Measurements from ENCODE around the gene B3GLCT. TPM values are rescaled to one million over a fixed set of nuclear protein-coding genes. Genes with fewer than 3 reads are reported as not detected.

B3GLCT gene
- total and polyA plus RNA-seq, 2 donors (not counting 3 experiments of a cell fraction or from before 2014, with no cell fraction given): 5.2 to 14.6 TPM

DNA sequence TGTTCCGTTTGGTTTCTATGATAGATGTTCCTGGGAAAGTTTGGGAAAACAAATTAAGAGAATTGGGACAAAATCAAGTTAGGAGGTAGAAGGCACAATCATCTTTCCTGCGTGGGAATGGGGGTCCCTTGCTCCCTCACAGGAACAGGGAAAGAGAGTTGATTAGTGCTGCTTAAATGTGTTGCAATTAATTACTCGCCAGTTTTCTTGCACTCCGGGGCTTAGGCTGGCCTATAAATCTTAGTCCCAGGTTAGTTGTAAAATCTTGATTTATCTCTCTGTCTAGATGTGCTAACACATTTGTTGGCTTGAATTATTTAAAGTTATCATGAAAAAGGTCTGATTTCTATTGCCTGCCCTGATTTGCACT lies 10.1 kb downstream of the B3GLCT start:
- TF ChIP-seq, protein P1, sequence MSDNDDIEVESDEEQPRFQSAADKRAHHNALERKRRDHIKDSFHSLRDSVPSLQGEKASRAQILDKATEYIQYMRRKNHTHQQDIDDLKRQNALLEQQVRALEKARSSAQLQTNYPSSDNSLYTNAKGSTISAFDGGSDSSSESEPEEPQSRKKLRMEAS (IDR thresholded peaks at IDR 0.05; ENCODE audit: insufficient read depth, insufficient read length): no peak
- no peak for TF ChIP-seq POLR2A (IDR thresholded peaks at IDR 0.05; ENCODE audit: low read depth, low read length)
- H3K9me1 ChIP-seq (replicated peaks; ENCODE audit: control insufficient read depth, extremely low read depth, insufficient read depth, low read length): no peaks in the 10 kb centered on the region
- no peak overlapping the region for H3K4me3 ChIP-seq (replicated peaks in 1 of 3; ENCODE audit: insufficient read depth in 1 of 3, low read depth in 1 of 3, low read length in 3 of 3)
- no peaks in the 10 kb centered on the region for H3K36me3 ChIP-seq (ENCODE audit: control insufficient read depth in 2 of 2, extremely low read depth in 1 of 2, insufficient read depth in 2 of 2, low read length in 2 of 2)
- no TSS peak for BruUV-seq (replicated peaks)
- no peaks in the 10 kb centered on the region for H3K27me3 ChIP-seq (ENCODE audit: control insufficient read depth in 2 of 2, insufficient read depth in 2 of 2, low read length in 2 of 2)
- H3K9ac ChIP-seq (replicated peaks; ENCODE audit: extremely low read depth, insufficient read depth, low read length): no peak overlapping the region
- FAIRE-seq: no peak
- no peak overlapping the region for H2AFZ ChIP-seq (ENCODE audit: low read depth, low read length)
- no peaks in the 10 kb centered on the region for H3K4me1 ChIP-seq (ENCODE audit: control insufficient read depth, extremely low read depth, insufficient read depth, low read length)
- H3K4me2 ChIP-seq (ENCODE audit: insufficient read depth, low read length): no peak overlapping the region
- H3K9me3 ChIP-seq (replicated peaks; ENCODE audit: control insufficient read depth, insufficient read depth, low read length): no peaks in the 10 kb centered on the region
- dilution Hi-C loops (cut with MboI; ENCODE audit: extremely low pct_ligation_motif_present, low sequenced_read_pairs) (no loop called here), intact Hi-C loops (cut with micrococcal nuclease) (no loop called here)
- H3K27ac ChIP-seq (ENCODE audit: insufficient read depth, low read depth, low read length): no peak overlapping the region
- CTCF ChIA-PET: interaction anchor here (0.8 to 1.4 kb wide), 3 partner anchors 9 to 26 kb away, joined by 3 to 7 read pairs (median 4); partner anchors contain the start of gene B3GLCT
- DNase-seq (ENCODE audit: low read depth, low spot score): no peak
- H3K79me2 ChIP-seq (ENCODE audit: control insufficient read depth, insufficient read depth, low read length): no peaks in the 10 kb centered on the region
- POLR2A ChIA-PET: no interaction called here
- peaks cover 2% of the 10 kb centered on the region for H4K20me1 ChIP-seq (replicated peaks; ENCODE audit: control insufficient read depth, extremely low read depth, insufficient read depth, low read length)

DNA sequence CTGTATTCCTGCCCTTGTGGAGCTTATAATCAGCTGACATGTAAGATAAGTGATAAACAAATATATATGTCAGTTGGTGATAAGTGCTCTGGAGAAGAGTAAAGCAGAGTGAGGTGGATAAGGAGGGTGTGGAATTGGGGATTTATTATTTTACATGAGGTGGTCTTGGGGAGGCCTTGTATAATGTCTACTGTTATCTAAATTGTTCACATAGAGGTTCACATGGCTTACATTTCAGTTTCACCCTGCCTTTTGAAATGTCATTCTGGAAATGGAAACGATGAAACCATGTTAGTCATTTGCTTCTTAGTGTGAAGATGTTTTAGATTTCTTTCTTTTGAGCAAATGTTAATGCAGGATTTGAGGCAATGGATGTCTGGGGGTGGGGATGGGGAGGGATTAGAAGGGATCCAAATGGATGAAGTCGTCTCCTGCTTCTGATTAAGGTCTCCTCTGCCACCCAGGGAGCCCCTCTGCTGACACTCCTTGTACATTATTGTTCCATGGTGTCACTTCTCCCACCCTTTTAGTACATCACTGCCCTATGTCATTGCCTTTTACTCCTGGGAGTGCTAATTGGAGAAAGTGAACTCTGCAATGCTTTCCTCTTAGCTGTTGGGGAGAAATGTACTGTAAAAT lies 14.0 kb downstream of the B3GLCT start:
- intact Hi-C loops (cut with micrococcal nuclease): no loop called here
- H3K4me1 ChIP-seq (ENCODE audit: control insufficient read depth, extremely low read depth, insufficient read depth, low read length): no peaks in the 10 kb centered on the region
- H3K4me3 ChIP-seq (replicated peaks in 1 of 3; ENCODE audit: insufficient read depth in 1 of 3, low read depth in 1 of 3, low read length in 3 of 3): no peak overlapping the region
- FAIRE-seq: no peak
- H3K4me2 ChIP-seq (ENCODE audit: insufficient read depth, low read length): no peak overlapping the region
- H3K36me3 ChIP-seq (ENCODE audit: control insufficient read depth in 2 of 2, extremely low read depth in 1 of 2, insufficient read depth in 2 of 2, low read length in 2 of 2): no peaks in the 10 kb centered on the region
- H3K9me3 ChIP-seq (replicated peaks; ENCODE audit: control insufficient read depth, insufficient read depth, low read length): no peaks in the 10 kb centered on the region
- BruUV-seq (replicated peaks): no TSS peak
- no peak for TF ChIP-seq FOS (IDR thresholded peaks at IDR 0.05; ENCODE audit: borderline replicate concordance, insufficient read depth, low read length)
- TF ChIP-seq MYC (IDR thresholded peaks at IDR 0.05; ENCODE audit: low read depth, low read length): no peak
- H3K79me2 ChIP-seq (ENCODE audit: control insufficient read depth, insufficient read depth, low read length): no peaks in the 10 kb centered on the region
- CTCF ChIA-PET: interaction anchor here (1.0 kb wide), 2 partner anchors 8 to 23 kb away, joined by 3 read pairs; no protein-coding TSS in a partner anchor
- no peak overlapping the region for H2AFZ ChIP-seq (ENCODE audit: low read depth, low read length)
- no peaks in the 10 kb centered on the region for H3K9me1 ChIP-seq (replicated peaks; ENCODE audit: control insufficient read depth, extremely low read depth, insufficient read depth, low read length)
- H3K9ac ChIP-seq (replicated peaks; ENCODE audit: extremely low read depth, insufficient read depth, low read length): no peak overlapping the region
- no peak overlapping the region for H3K27ac ChIP-seq (ENCODE audit: insufficient read depth, low read depth, low read length)
- DNase-seq (ENCODE audit: low read depth, low spot score): no peak
- no peaks in the 10 kb centered on the region for H3K27me3 ChIP-seq (ENCODE audit: control insufficient read depth in 2 of 2, insufficient read depth in 2 of 2, low read length in 2 of 2)
- POLR2A ChIA-PET: no interaction called here
- no peaks in the 10 kb centered on the region for H4K20me1 ChIP-seq (replicated peaks; ENCODE audit: control insufficient read depth, extremely low read depth, insufficient read depth, low read length)
- dilution Hi-C loops (cut with MboI; ENCODE audit: extremely low pct_ligation_motif_present, low sequenced_read_pairs): no loop called here

Data from endothelial cell of umbilical vein (primary cell).